ENCODE data around the gene DNAH5.
"Not testable (repeated sequence)": the region's sequence is repeated elsewhere in the genome, so short reads cannot be mapped to it uniquely, and the experiment has no call there.

The DNAH5 gene

GRCh38 chr5:13830536-13830935, 114.0 kb downstream of the DNAH5 start:
- DNase-seq (ENCODE audit: low spot score) = peak; percentile 18

- no peak for DNase-seq (ENCODE audit: low spot score)
Observed at GRCh38 chr5:13821366-13821765, 123.1 kb downstream of the DNAH5 start.

GRCh38 chr5:13816126-13816525, 128.4 kb downstream of the DNAH5 start:
- DNase-seq (ENCODE audit: low spot score) = no peak

GRCh38 chr5:13814301-13814700, 130.2 kb downstream of the DNAH5 start:
- DNase-seq (ENCODE audit: low spot score) = peak; percentile 15

GRCh38 chr5:13809921-13810320, 134.6 kb downstream of the DNAH5 start:
- DNase-seq (ENCODE audit: low spot score) = no peak

GRCh38 chr5:13804336-13804735, 140.2 kb downstream of the DNAH5 start:
- DNase-seq (ENCODE audit: low spot score) = no peak

GRCh38 chr5:13798569-13798968, 145.9 kb downstream of the DNAH5 start:
- not testable (repeated sequence) for DNase-seq (ENCODE audit: low spot score)

GRCh38 chr5:13785781-13786415, 158.6 kb downstream of the DNAH5 start:
- DNase-seq (ENCODE audit: low spot score) = no peak

GRCh38 chr5:13783726-13784125, 160.8 kb downstream of the DNAH5 start:
- DNase-seq (ENCODE audit: low spot score) = no peak

GRCh38 chr5:13780081-13780480, 164.4 kb downstream of the DNAH5 start:
- no peak for DNase-seq (ENCODE audit: low spot score)

- no peak for DNase-seq (ENCODE audit: low spot score)
Observed at GRCh38 chr5:13773649-13774048, 170.8 kb downstream of the DNAH5 start.

GRCh38 chr5:13771011-13771571, 173.4 kb downstream of the DNAH5 start:
- DNase-seq (ENCODE audit: low spot score) = no peak

- no peak for DNase-seq (ENCODE audit: low spot score)
Observed at GRCh38 chr5:13766236-13766635, 178.3 kb downstream of the DNAH5 start.

- DNase-seq (ENCODE audit: low spot score) = no peak
Observed at GRCh38 chr5:13763719-13764118, 180.8 kb downstream of the DNAH5 start.

- DNase-seq (ENCODE audit: low spot score) = no peak
Observed at GRCh38 chr5:13749766-13750165, 194.7 kb downstream of the DNAH5 start.

- no peak for DNase-seq (ENCODE audit: low spot score)
Observed at GRCh38 chr5:13746026-13746425, 198.5 kb downstream of the DNAH5 start.

- DNase-seq (ENCODE audit: low spot score) = peak; percentile 14
Observed at GRCh38 chr5:13745508-13745907, 199.0 kb downstream of the DNAH5 start.

- no peak for DNase-seq (ENCODE audit: low spot score)
Observed at GRCh38 chr5:13740471-13740870, 204.0 kb downstream of the DNAH5 start.

GRCh38 chr5:13739479-13739878, 205.0 kb downstream of the DNAH5 start:
- no peak for DNase-seq (ENCODE audit: low spot score)

GRCh38 chr5:13735691-13736090, 208.8 kb downstream of the DNAH5 start:
- DNase-seq (ENCODE audit: low spot score) = no peak

GRCh38 chr5:13731121-13731628, 213.3 kb downstream of the DNAH5 start:
- no peak for DNase-seq (ENCODE audit: low spot score)

- DNase-seq (ENCODE audit: low spot score) = no peak
Observed at GRCh38 chr5:13708906-13709305, 235.6 kb downstream of the DNAH5 start.

GRCh38 chr5:13708432-13708831, 236.1 kb downstream of the DNAH5 start:
- no peak for DNase-seq (ENCODE audit: low spot score)

- no peak for DNase-seq (ENCODE audit: low spot score)
Observed at GRCh38 chr5:13704396-13704795, 240.1 kb downstream of the DNAH5 start.

All from SW480 (cell line).